GM21381 (cell line): ENCODE results near the gene MYL4.
A peak's percentile ranks its signal among the peaks of the same experiment; 100 is the strongest.
"Not testable (repeated sequence)": the region's sequence is repeated elsewhere in the genome, so short reads cannot be mapped to it uniquely, and the experiment has no call there.

Experiments
- ATAC-seq: cut with Tn5 transposase; IDR thresholded peaks from one replicate; pipeline ENCODE4 v1.9.1; 2021; ENCODE audit warnings: mild to moderate bottlenecking, moderate library complexity; ENCODE audit not compliant: unreplicated experiment

Gene MYL4

DNA sequence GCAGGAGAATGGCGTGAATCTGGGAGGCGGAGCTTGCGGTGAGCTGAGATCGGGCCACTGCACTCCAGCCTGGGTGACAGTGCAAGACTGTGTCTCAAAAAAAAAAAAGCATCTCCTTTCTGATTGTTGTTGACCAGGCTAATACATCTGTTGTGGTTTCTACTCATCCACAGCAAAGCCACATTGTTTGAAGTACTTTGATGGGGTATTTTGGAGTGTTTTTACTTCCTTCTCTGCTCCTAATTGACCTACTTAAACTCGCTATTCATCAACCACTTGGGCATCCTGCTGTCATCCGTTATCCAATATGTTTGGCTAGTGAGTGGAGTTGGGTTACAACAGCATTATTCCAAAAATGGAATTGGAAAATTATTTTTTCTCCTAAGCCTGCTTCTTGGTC is 16.6 kb upstream of the MYL4 start:
- no peak for ATAC-seq

DNA sequence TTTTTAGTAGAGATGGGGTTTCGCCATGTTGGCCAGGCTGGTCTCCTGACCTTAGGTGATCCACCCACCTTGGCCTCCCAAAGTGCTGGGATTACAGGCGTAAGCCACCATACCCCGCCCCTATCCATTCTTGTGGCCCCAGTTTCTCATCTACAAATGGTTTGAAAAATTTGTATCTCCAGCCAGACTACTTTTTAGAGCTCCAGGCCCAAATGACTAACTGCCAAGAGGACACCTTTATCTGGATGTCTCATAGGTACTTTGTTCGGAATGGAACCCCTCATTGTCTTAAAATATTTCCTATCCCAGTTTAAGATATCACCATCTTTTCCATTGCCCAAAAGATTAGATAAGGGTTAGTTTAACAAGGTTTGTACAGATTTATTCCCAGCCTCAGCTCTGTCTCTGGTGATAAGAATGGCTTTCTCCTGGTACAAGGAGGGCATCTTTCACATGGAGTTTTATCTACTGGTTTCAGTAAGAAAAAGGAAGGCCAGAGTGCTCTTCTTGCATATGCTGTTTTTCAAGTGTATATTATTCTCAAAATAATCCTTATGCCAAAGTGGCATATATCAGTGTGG is 15.1 kb upstream of the MYL4 start:
- ATAC-seq, result no peak

DNA sequence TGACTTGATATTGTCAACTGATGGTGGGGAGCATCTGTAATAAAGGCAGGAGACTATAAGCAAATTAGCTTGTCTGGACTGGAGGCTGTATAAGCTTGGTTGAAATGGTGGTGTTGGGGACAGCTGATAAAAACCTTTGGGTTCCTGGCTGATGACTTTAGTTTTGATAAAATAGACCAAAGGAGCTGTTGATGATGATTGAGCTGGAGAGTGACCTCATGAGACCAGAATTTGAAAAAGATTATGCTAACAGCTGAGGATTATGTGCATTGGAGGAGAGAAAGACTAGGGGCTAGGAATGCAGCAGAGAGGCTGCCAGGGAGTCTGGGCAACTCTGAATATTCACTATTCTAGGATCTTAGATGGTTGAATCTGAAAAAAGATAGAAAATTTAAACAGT is 11.3 kb upstream of the MYL4 start:
- ATAC-seq, result no peak

DNA sequence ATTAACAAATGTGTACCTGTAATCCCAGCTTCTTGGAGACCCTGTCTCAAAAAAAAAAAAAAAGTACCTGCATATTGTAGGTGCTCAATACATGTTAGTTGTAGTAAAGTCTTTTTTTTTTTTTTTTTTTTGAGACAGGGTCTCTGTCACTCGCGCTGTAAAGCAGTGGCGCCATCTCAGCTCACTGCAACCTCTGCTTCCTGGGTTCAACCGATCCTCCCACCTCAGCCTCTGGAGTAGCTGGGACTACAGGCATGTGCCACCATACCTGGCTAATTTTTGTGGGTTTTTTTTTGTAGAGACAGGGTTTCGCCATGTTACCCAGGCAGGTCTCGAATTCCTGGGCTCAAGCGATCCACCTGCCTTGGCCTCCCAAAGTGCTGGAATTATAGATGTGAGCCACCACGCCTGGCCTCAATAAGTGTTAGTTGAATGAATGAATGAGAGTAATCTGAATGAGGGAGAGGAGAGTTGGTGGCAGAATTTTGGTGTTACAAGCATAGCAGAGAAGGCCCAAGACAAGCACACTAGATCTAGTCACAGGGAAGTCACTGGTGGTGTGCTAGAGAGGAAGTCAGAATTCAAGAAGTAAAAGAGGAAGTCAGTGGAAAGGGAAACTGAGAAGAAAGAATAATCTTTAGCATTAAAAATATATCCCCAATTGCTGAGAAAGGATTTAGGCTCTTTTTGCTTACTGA is 9.4 kb upstream of the MYL4 start:
- no peak for ATAC-seq

DNA sequence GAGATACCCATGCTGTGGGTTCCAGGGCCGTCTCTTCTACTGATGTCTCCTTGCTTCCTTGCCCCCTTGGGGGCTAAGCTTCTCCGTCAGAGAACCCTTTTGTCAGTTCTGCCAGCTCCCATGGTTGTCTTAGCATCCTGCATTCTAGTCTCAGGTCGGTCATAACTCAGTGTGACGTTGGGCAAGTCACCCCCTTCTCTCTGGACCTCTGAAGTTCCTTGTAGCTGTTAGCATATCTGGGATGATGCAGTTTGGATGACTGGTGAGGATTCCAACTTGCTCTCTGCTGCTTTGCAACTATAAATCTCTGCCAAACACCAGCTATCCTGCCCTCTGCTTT is 8.9 kb upstream of the MYL4 start:
- no peak for ATAC-seq

DNA sequence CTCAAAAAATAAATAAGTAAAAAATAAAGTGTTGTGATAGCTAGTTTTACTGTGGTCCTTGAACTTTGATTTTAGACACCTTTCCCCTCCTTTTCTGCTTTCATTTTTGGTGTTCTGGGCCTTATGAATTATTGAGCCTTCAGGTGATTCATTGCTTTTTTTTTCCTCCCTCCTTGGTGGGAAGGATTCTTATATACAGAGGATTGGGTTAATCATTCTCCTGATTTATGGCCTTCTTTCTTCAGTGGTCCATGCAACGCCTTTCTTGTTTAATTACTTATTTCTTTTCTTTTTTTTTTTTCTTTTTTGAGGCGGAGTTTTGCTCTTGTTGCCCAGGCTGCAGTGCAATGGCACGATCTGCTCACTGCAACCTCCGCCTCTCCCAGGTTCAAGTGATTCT is 8.0 kb upstream of the MYL4 start:
- ATAC-seq, result no peak

DNA sequence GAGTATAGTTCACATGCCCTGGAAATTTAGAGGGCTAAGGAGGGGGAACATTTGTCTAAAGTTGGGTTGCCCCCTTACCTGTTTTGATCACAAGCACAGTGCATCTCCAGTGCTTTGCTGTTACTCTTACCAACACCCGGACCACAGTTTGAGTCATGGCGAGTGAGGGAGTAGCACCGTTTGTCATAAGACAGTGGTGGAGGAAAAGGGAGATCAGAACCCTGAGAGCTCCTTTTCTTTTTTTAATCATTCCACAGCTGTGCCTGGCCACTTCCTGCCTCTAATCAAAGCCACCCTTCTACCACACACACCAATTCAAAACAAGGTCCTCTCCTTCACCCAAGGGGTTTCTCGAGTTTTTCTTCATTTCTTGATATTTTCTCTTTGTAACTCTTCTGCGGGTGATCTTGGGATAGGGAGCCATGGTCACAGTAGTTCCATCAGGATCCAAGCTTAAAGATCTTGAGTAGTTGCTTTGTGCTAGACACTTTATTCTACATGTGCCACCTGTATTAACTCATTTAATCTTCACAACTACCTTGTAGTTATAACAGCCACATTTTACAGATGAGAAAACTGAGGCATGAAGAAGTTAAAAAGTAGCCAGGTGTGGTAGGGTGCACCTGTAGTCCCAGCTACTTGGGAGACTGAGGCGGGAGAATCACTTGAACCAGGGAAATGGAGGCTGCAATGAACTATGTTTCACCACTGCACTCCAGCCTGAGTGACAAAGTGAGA is 5.0 kb upstream of the MYL4 start:
- ATAC-seq, result no peak

DNA sequence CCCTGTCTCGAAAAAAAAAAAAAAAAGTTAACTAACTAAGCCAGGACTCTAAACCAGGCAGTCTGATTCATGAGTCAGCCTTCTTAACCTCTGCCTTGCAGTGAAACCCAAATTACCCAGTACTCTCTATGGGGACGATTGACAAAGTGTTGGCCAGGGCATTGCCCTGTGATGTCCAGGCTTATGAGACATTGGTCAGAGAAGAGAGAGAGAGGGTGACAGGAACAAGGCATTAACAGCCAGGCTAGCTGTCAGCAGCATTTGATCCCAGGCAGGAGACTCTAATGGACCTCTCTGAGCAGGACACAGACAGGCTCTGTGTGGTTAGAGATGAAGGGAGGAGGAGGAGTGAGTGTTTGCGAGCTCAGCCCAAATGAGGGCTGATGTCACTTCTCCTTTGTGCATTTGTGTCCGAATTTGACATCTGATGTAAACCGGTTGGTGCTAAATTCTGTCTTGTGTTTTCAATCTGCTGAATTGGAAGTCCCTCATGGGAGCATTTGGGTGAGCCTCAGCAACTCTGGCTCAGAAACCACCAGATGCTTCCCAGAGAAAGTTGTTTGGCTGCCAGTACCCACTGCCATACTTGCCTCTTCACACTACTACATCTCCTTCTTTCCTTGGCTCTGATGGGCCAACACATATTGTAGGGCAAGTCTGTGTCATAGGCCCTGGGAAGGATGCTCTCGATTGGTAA is 4.3 kb upstream of the MYL4 start:
- ATAC-seq, result peak; percentile 50

DNA sequence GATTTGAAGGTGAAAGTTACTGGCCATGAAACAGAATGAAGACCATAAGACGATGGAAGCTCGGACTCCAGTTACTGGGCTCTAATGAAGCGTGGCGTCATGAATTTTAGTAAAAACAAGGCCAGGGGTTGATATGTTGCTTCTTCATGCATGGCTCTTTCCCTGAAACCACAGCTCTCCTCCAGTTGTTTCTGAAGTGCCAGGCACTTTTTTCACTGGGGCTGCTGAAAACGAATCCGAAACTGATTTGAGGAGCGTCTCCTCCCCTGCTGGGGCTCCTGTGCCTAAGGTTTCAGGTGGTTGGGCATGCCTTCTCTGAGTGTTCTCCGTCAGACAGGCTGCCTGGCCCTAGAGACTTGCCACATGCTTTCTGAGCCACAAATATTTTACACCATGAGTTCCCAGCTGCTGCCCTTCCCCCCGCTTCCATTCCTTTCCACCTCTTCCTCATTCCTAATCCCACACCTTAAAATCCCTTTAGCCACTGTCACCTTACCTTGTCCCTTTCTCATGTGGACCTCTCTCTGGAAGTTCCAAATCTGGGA is 3.7 kb upstream of the MYL4 start:
- peak; percentile 44 for ATAC-seq

DNA sequence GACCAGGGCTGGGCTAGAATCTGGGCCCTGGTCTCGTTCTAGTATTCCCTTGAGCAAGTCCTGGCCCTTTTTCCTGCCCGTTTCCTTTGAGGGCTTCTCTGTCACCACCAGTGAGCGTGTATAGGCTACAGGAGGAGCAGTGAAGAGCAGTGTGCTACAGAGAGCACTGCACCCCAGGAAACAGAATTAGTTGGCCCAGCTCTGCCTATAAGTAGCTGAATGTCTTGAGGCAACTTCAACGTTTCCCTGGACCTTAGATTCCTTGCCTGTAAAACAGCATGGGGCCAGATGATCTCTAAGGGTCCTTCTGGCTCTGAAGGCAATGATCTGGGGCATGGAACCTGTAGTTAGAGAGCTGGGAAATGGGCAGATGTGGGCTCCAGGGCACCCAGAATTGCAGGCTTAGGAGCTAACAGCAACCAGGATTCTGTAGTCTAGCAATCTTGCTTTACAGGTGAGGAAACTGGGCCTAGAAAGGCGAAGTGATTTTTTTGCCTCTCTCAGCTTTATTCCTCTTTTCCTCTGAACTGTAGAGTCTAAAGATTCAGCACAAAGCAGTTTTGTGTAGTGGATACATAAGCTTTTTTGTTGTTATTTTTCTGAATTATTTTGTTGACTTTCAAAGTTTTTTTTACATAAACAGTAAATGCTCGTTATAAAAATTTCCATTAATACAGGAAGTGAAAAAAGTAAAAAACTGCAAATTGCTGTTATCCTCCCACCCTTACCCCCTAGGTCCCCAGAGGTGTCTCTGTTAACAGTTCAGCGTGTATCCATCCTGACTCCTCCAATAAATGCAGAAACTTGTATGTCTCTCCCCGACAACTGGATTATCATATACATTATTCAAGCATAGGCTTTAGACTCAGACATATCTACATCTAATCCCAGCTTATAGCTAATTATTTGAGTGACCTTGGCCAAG is 1.7 kb upstream of the MYL4 start:
- ATAC-seq, result no peak

DNA sequence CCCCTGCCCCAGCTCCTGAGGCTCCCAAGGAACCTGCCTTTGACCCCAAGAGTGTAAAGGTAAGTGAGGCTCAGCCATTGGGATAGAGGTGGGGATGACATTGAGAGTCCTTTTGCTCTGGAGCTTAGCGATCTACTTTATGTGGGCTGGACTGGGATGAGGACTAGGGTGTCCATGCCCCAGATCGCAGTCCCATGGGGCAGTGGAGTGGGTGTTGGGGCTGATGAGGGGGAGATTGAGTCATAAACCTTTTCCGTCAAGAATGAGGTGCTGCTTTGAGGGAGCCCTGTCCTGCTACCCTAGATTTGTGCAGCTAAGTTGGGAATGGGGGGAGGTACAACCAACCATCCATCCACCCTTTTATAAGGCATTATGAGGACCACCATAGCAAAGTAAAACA is 351 bp downstream of the MYL4 start:
- ATAC-seq, result no peak

DNA sequence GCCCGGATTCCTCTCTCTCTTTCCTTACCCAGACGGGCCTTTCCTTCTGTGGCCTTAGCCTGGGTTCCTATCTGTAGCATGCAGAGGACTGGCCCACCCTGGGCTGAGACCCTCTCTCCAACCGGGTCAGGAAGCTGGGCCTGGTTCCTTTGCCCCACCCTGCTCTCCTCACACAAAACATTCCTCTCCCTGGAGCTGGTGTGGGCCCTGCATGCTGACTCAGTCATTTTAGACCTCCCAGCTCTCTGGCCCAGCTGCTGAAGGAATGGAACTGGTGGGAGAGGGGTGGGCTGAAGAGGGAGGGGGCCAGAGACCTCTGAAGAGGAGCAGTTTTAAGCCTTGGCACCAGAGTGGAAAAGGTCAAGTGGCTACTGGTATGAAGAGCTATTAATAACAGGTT is 957 bp downstream of the MYL4 start:
- no peak for ATAC-seq

DNA sequence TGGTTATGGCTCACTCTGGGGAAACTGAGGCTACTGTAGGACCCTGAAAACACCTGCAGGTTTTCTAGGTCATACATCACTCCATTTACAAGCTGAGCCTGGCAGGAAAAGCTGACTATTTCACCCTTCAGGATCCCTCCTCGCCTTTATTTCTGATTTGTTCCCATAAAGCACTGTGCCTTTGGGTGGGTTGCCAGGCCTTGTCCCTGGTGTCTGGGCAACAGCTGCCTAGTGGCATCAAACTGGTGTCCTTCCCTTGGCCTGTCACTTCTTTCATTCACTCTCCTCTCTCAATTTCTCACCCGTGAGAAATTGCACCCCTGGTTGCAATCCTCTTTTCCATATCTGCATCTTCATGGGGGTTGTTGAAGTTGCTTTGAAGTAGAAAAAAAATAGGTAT is 1.6 kb downstream of the MYL4 start:
- no peak for ATAC-seq

DNA sequence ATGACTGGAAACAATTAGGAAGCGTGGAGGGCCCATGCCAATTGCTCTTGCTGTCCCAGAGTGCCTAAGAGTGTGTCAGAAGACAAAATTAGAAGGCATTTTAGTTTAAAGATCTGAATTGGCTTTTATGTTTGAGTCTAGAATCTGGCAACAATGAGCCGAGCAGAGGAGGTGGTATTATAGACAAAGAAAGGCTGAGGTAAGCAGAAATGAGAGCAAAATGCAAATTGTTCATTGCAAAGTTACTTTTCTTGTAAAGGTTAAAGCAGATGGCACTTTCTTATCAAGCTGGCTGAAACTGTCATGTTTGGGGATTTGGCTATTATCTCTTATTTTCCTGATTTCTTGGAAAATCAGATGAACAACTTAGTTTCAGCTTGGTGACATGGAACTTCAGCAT is 3.3 kb downstream of the MYL4 start:
- ATAC-seq, result no peak

DNA sequence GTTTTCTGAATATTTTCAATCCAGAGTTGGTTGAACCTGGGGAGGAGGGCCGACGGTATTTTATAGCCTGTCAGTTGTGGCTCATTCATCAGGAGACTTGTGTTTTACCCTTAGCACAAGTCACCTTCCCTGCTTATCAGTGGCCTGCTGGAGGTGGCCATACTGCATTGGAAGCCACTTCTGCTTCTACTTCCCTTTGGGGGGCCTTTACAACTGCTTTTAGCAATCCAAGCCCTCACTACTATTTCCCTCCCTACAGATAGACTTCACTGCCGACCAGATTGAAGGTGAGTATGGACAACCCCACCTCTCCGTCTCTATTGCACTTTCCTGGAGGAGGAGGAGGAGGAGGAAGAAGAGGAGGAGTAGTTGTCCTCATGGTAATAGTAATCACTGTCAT is 4.4 kb downstream of the MYL4 start:
- no peak for ATAC-seq

DNA sequence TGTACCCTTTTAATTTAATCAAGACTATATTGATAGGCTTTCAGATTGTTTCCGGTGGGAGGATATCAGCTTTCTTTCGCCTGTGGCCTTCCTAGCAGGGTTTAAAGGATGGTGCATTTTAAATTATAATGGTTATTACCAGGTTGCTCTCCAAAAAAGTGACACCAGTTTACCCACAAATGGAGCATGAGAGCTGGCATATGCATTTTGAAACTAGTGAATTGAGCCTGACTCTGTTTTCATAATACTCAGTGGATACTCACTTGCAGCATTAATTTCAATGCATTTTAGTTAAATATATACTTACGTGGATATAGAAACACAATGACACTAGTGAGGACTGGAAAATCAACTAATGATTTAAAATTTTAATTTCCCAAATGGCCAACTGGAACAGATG is 5.8 kb downstream of the MYL4 start:
- ATAC-seq, result no peak

DNA sequence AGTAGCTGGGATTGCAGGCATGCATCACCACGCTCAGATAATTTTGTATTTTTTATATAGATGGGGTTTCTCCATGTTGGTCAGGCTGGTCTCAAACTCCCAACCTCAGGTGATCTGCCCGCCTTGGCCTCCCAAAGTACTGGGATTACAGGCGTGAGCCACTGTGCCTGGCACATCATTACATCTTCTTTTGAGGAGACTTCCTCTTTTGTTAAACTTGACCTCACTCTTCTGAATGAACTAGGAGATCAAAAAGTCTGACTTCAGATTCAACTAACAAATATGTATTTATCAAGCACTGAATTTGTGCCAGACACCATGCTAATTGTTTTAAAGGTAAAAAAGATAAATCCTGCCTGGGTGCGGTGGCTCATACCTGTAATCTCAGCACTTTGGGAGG is 7.7 kb downstream of the MYL4 start:
- ATAC-seq, result not testable (repeated sequence)

DNA sequence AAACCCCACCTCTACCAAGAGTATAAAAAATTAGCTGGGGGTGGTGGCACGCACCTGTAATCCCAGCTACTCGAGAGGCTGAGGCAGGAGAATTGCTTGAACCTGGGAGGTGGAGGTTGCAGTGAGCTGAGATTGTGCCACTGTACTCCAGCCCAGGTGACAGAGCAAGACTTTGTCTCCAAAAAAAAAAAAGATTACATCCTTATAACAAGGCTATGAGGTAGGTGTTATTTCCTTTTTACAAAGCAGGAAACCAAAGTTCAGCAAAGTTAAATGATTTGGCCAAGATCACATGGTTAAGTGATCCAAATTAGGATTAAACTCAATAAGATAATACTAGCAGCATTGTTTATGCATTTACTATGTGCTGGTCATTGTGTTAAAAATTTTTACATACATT is 8.1 kb downstream of the MYL4 start:
- not testable (repeated sequence) for ATAC-seq

DNA sequence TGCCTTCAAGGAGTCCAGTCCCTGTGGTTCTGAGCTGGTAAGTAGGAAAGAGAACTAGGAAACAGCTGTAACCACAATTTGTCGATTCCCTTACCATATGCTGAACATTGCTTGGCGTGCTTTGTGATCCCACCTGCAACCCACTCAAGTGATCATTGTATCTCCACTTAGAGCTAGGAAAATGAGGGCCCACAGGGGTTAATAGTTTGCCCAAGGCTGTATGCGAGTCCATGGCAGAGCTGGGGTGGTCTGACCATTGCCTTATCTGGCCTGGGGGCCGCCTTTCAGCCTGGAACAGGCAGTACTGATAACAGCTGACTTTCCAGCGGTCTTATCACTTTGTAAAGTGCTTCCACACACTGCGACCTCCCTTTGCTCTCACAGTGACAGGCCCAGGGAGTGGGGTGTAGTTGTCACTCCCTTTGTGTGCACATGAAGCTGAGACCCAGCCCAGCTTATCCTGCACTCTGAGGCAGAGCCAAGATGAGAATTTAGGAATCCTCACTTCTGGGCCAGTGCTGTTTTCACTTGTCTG is 9.8 kb downstream of the MYL4 start:
- ATAC-seq, result no peak
